GM23248 (cell line): ENCODE measurements around the gene ZNF33A. TPM values are rescaled to one million over a fixed set of nuclear protein-coding genes. Genes with fewer than 3 reads are reported as not detected.

Experiments
- DNase-seq: peaks from one replicate; pipeline ENCODE4 v3.0.0-alpha.2; 2015
- H2AFZ ChIP-seq: fragments of 200-600 bp; sonication (generic); 2 replicates; pipeline ENCODE4 v1.6.1; 2016; ENCODE audit warnings: antibody characterized with exemption
- H3F3A ChIP-seq: fragments of 200-600 bp; sonication (generic); 2 replicates; pipeline ENCODE4 v1.6.1; 2016; ENCODE audit warnings: mild to moderate bottlenecking, antibody characterized with exemption, mixed run types; ENCODE audit not compliant: insufficient read depth
- H3K27ac ChIP-seq: fragments of 200-600 bp; sonication (generic); 2 replicates; pipeline ENCODE4 v1.5.1; 2016; ENCODE audit warnings: mild to moderate bottlenecking
- H3K27me3 ChIP-seq: fragments of 200-600 bp; sonication (generic); replicated peaks from 2 replicates; pipeline ENCODE4 v1.6.1; 2016; ENCODE audit warnings: mild to moderate bottlenecking; ENCODE audit not compliant: insufficient read depth
- H3K36me3 ChIP-seq: fragments of 200-600 bp; sonication (generic); 2 replicates; pipeline ENCODE4 v1.6.1; 2016; ENCODE audit warnings: low read depth, mild to moderate bottlenecking
- H3K4me1 ChIP-seq: fragments of 200-600 bp; sonication (generic); 2 replicates; pipeline ENCODE4 v1.6.1; 2016; ENCODE audit warnings: mild to moderate bottlenecking; ENCODE audit not compliant: insufficient read depth
- H3K4me2 ChIP-seq: fragments of 200-600 bp; sonication (generic); one replicate; pipeline ENCODE4 v1.6.1; 2016; ENCODE audit warnings: mild to moderate bottlenecking; ENCODE audit not compliant: unreplicated experiment
- H3K4me3 ChIP-seq: fragments of 200-600 bp; sonication (generic); 2 replicates; pipeline ENCODE4 v1.5.1; 2016; ENCODE audit warnings: mild to moderate bottlenecking
- H3K79me2 ChIP-seq: fragments of 200-600 bp; sonication (generic); 2 replicates; pipeline ENCODE4 v1.6.1; 2016; ENCODE audit warnings: mild to moderate bottlenecking; ENCODE audit not compliant: insufficient read depth
- H3K9ac ChIP-seq: fragments of 200-600 bp; sonication (generic); 2 replicates; pipeline ENCODE4 v1.6.1; 2016; ENCODE audit warnings: mild to moderate bottlenecking
- H3K9me2 ChIP-seq: fragments of 200-600 bp; sonication (generic); 2 replicates; pipeline ENCODE4 v1.6.1; 2016; ENCODE audit warnings: mixed run types, mild to moderate bottlenecking, moderate library complexity; ENCODE audit not compliant: insufficient read depth
- H3K9me3 ChIP-seq: fragments of 200-600 bp; sonication (generic); one replicate; pipeline ENCODE4 v1.6.1; 2017; ENCODE audit warnings: low read depth
- H4K20me1 ChIP-seq: fragments of 200-600 bp; sonication (generic); 2 replicates; pipeline ENCODE4 v1.6.0; 2016; ENCODE audit not compliant: insufficient read depth
- EZH2 ChIP-seq: fragments of 200-600 bp; sonication (generic); IDR thresholded peaks from 2 replicates; pipeline ENCODE4 v1.6.1; 2018; ENCODE audit warnings: antibody characterized with exemption, mild to moderate bottlenecking; ENCODE audit not compliant: insufficient read depth, poor library complexity, severe bottlenecking
- EZH2phosphoT487 ChIP-seq: fragments of 200-600 bp; sonication (generic); IDR thresholded peaks from 2 replicates; pipeline ENCODE4 v1.6.1; 2018; ENCODE audit warnings: antibody characterized with exemption, moderate library complexity, mild to moderate bottlenecking, low read depth; ENCODE audit not compliant: insufficient read depth
- WGBS, 2 experiments: methylation state at CpG; one replicate each; pipeline ENCODE4 v1.1.6; 2015 to 2017; ENCODE audit warnings: low lambda C conversion rate in 2 of 2, low coverage in 1 of 2; ENCODE audit errors: missing lambda C conversion rate in 2 of 2; 5-methylcytosine and 5-hydroxymethylcytosine counted together
- in situ Hi-C: fragments of 300-500 bp; cut with MboI; formaldehyde crosslinking; loops from 2 replicates; pipeline ENCODE4 v1.15.0; 2020
- polyA plus RNA-seq: library from polyadenylated mRNA; unstranded; fragments of >200 nt; fragmentation: Nextera tagmentation; extraction: Ambion mirVana; gene quantifications from 2 replicates; pipeline ENCODE4 v1.2.1, GENCODE V29; 2016
- total RNA-seq: library from RNA; depleted of rRNA; stranded (reverse); fragments of >200 nt; shearing (Covaris generic); gene quantifications from 2 replicates; pipeline ENCODE4 v1.2.3, GENCODE V29; 2014

The ZNF33A gene
- total and polyA plus RNA-seq, 2 experiments from 2014 or later = 6.6 to 7.6 TPM

DNA sequence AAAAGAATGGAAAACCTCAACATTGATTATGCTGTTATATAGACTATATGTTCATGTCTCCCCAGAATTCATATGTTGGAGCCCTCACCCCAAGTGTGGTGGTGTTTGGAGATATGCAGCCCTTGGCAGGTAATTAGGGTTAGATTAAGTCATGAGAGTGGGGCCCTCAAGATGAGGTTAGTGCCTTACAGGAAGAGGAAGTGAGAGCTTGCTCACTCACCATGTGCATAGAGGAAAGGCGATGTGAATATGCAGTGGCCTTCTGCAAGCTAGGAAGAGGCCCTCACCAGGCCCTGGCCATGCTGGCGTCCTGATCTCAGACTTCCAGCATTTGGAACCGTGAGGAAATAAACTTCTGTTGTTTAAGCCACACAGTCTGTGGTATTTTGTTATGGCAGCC is 14.8 kb downstream of the ZNF33A start:
- H3K9me2 ChIP-seq = no peaks in the 10 kb centered on the region
- no peaks in the 10 kb centered on the region for H3K79me2 ChIP-seq
- H4K20me1 ChIP-seq = no peaks in the 10 kb centered on the region
- H3K4me1 ChIP-seq = no peaks in the 10 kb centered on the region
- no peak overlapping the region for H3K9ac ChIP-seq
- no peak for DNase-seq
- peaks cover 33% of the 10 kb centered on the region for H3K36me3 ChIP-seq
- no peak overlapping the region for H3K27ac ChIP-seq
- TF ChIP-seq EZH2 (no peak), EZH2phosphoT487 (no peak)
- in situ Hi-C loops = no loop called here
- no peaks in the 10 kb centered on the region for H3K27me3 ChIP-seq
- H3K4me3 ChIP-seq = no peak overlapping the region
- no peak overlapping the region for H3K4me2 ChIP-seq
- H2AFZ ChIP-seq = no peak overlapping the region
- H3F3A ChIP-seq = no peaks in the 10 kb centered on the region
- no peaks in the 10 kb centered on the region for H3K9me3 ChIP-seq
- 96 to 97% methylated on average over 3 of the region's 3 CpGs for whole genome bisulfite sequencing, 2 experiments

DNA sequence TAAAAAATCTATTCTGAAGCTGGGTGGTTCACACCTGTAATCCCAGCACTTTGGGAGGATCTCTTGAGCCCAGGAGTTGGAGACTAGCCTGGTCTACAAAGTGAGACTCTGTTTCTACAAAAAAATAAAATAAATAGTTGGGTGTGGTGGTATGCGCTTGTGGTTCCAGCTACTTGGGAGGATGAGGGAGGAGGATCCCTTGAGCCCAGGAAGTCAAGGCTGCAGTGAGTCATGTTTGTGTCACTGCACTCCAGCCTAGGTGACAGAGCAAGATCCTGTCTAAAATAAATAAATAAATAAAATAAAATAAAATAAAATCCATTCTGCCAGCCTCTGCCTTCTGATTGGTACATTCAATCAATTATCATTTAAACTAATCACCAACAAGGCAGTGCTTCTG is 17.5 kb downstream of the ZNF33A start:
- Histone ChIP-seq H3K27ac (no peak overlapping the region), H3K9me2 (no peaks in the 10 kb centered on the region), H3K9ac (no peak overlapping the region), H3K36me3 (peaks cover 23% of the 10 kb centered on the region), H4K20me1 (no peaks in the 10 kb centered on the region), H2AFZ (no peak overlapping the region), H3K4me2 (no peak overlapping the region), H3K9me3 (no peaks in the 10 kb centered on the region), H3F3A (no peaks in the 10 kb centered on the region), H3K4me1 (no peaks in the 10 kb centered on the region), H3K27me3 (no peaks in the 10 kb centered on the region), H3K79me2 (no peaks in the 10 kb centered on the region), H3K4me3 (no peak overlapping the region)
- TF ChIP-seq EZH2 (no peak), EZH2phosphoT487 (no peak)
- 97 to 100% methylated on average over 1 of the region's 1 CpG for WGBS, 2 experiments
- in situ Hi-C loops = no loop called here
- no peak for DNase-seq

DNA sequence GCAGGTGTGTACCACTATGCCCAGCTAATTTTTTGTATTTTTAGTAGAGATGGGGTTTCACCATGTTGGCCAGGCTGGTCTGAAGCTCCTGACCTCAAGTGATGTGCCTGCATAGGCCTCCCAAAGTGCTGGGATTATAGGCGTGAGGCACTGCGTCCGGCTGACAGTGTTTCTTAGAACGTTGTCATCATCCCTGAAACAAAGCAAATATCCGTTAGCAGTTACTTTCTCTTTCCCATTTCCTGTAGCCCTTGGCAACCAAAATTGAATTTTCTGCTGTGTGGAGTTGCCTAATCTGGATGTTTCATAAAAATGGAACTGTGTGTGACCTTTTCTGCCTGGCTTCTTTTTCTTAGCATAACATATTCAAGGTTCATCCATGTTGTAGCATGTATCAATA is 22.4 kb downstream of the ZNF33A start:
- no peak overlapping the region for H3K27ac ChIP-seq
- H3K9me2 ChIP-seq = no peaks in the 10 kb centered on the region
- H3K9ac ChIP-seq = no peak overlapping the region
- no peaks in the 10 kb centered on the region for H3K9me3 ChIP-seq
- no peak overlapping the region for H3K4me2 ChIP-seq
- no peaks in the 10 kb centered on the region for H3K4me1 ChIP-seq
- peak; percentile 28 for DNase-seq
- peaks cover 16% of the 10 kb centered on the region; the same call in 1 of the 2 replicates for H3K36me3 ChIP-seq
- no peaks in the 10 kb centered on the region for H4K20me1 ChIP-seq
- H3K4me3 ChIP-seq = no peak overlapping the region
- H3K27me3 ChIP-seq = no peaks in the 10 kb centered on the region
- in situ Hi-C loops = no loop called here
- H2AFZ ChIP-seq = no peak overlapping the region
- whole genome bisulfite sequencing, 2 experiments = 90 to 91% methylated on average over 5 of the region's 5 CpGs
- no peaks in the 10 kb centered on the region for H3K79me2 ChIP-seq
- no peak for TF ChIP-seq EZH2phosphoT487
- no peak for TF ChIP-seq EZH2
- H3F3A ChIP-seq = no peaks in the 10 kb centered on the region

DNA sequence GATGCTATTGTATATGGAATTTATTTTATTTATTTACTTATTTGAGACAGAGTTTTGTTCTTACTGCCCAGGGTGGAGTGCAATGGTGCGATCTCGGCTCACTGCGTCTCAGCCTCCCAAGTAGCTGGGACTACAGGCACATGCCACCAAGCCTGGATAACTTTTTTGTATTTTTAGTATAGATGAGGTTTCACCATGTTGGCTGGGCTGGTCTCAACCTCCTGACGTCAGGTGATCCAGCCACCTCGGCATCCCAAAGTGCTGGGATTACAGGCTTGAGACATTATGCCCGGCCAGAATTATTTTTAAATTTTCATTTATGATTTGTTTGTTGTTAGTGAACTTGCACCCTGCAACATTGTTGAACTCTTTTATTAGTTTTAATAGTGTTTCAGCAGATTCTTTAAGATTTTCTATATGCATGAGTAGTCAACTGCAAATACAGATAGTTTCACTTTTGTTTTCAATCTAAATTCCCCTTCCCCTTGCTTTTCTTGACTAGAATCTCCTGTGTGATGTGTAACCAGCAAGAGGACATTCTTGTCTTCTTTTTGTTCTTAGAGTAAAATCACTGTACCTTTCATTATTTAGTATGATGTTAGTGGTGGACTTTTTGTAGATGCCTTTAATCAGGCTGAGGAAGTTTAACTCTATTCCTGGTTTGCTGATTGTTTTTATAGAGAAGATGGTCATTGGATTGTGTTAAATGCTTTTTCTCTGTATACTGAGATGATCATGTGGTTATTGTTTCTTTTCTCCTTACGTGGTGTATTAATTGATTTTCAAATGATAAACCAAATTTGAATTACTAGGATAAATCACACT is 27.8 kb downstream of the ZNF33A start:
- Histone ChIP-seq H4K20me1 (no peaks in the 10 kb centered on the region), H3K9ac (no peak overlapping the region), H3K79me2 (no peaks in the 10 kb centered on the region), H3F3A (no peaks in the 10 kb centered on the region), H3K4me1 (no peaks in the 10 kb centered on the region), H3K9me3 (no peaks in the 10 kb centered on the region), H3K4me2 (no peak overlapping the region), H3K27me3 (no peaks in the 10 kb centered on the region), H3K9me2 (no peaks in the 10 kb centered on the region), H2AFZ (no peak overlapping the region), H3K27ac (no peak overlapping the region), H3K36me3 (peaks cover 9% of the 10 kb centered on the region; the same call in 1 of the 2 replicates), H3K4me3 (no peak overlapping the region; the same call in 1 of the 2 replicates)
- TF ChIP-seq EZH2phosphoT487 = no peak
- TF ChIP-seq EZH2 = no peak
- DNase-seq = no peak
- 86 to 94% methylated on average over 7 of the region's 7 CpGs for WGBS, 2 experiments
- in situ Hi-C loops = no loop called here

DNA sequence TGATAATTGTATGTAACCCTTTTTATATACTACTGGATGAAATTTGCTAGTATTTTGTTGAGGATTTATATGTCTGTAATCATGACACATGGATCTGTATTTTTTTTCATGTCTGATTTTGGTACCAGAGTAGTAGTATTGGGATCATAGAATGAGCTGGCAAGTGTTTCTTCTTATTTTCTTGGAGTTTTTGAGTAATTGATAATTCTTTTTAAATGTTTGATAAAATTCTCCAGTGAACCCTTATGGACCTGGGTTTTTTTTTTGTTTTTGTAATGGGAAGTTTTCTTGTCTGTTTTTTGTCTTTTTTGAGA is 28.4 kb downstream of the ZNF33A start:
- no peaks in the 10 kb centered on the region for H4K20me1 ChIP-seq

More for the DNA sequence above, 28.4 kb downstream of the ZNF33A start:
- peaks cover 9% of the 10 kb centered on the region; the same call in 1 of the 2 replicates for H3K36me3 ChIP-seq
- in situ Hi-C loops = no loop called here
- DNase-seq = no peak
- H3F3A ChIP-seq = no peaks in the 10 kb centered on the region
- H3K4me2 ChIP-seq = no peak overlapping the region
- TF ChIP-seq EZH2phosphoT487 (no peak), EZH2 (no peak)
- H3K9ac ChIP-seq = no peak overlapping the region
- H3K9me2 ChIP-seq = no peaks in the 10 kb centered on the region
- H3K79me2 ChIP-seq = no peaks in the 10 kb centered on the region
- no peaks in the 10 kb centered on the region for H3K27me3 ChIP-seq
- no peak overlapping the region for H3K27ac ChIP-seq
- H3K4me1 ChIP-seq = no peaks in the 10 kb centered on the region
- H3K9me3 ChIP-seq = no peaks in the 10 kb centered on the region
- H3K4me3 ChIP-seq = no peak overlapping the region; the same call in 1 of the 2 replicates
- H2AFZ ChIP-seq = no peak overlapping the region
